ENCODE results near the gene SDSL. TPM values are rescaled to one million over a fixed set of nuclear protein-coding genes. Genes with fewer than 3 reads are reported as not detected.

The SDSL gene
- total and polyA plus RNA-seq, 7 donors, result 0.82 to 33.0 (median 1.9) TPM

DNA sequence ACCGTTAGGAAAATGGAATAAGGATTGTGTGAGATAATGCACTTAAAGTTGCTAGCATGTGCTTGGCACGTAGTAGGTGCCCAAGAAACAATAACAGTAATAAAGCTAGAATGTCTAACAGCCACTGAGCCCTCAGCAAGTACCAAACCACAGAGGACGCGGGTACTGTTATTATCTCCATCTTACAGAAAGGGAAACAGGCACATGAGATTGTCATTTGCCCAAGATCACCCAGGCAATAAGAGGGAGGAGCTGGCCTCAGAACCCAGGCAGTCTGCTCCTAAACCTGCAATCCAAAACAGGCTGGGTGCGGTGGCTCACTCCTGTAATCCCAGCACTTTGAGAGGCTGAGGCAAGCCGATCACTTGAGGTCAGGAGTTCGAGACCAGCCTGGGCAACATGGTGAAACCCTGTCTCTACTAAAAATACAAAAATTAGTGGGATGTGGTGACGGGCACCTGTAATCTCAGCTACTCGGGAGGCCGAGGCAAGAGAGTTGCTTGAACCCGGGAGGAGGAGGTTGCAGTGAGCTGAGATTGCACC, 13.4 kb upstream of the SDSL start:
- Histone ChIP-seq H3K27ac (no peak overlapping the region), H3K9me3 (no peaks in the 10 kb centered on the region), H3K4me3 (no peak overlapping the region), H3K27me3 (peaks cover 0 to 12% (median 0%) of the 10 kb centered on the region in 3 donors), H3K36me3 (no peaks in the 10 kb centered on the region), H3K4me1 (no peaks in the 10 kb centered on the region)
- no peak for DNase-seq
- intact Hi-C loops (cut with DNase I), result no loop called here
- 87 to 93% methylated on average over 11 of the region's 11 CpGs for WGBS, 2 donors
- TF ChIP-seq POLR2A (IDR thresholded peaks at IDR 0.05), result no peak
- TF ChIP-seq EP300 (IDR thresholded peaks at IDR 0.05), result no peak
- TF ChIP-seq, protein P1, sequence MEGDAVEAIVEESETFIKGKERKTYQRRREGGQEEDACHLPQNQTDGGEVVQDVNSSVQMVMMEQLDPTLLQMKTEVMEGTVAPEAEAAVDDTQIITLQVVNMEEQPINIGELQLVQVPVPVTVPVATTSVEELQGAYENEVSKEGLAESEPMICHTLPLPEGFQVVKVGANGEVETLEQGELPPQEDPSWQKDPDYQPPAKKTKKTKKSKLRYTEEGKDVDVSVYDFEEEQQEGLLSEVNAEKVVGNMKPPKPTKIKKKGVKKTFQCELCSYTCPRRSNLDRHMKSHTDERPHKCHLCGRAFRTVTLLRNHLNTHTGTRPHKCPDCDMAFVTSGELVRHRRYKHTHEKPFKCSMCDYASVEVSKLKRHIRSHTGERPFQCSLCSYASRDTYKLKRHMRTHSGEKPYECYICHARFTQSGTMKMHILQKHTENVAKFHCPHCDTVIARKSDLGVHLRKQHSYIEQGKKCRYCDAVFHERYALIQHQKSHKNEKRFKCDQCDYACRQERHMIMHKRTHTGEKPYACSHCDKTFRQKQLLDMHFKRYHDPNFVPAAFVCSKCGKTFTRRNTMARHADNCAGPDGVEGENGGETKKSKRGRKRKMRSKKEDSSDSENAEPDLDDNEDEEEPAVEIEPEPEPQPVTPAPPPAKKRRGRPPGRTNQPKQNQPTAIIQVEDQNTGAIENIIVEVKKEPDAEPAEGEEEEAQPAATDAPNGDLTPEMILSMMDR (IDR thresholded peaks at IDR 0.05), result no peak

- DNase-seq, result no peak
- 66 to 80% methylated on average over 9 of the region's 9 CpGs for WGBS, 2 donors
- H3K4me1 ChIP-seq, result no peaks in the 10 kb centered on the region
- TF ChIP-seq POLR2AphosphoS5 (IDR thresholded peaks at IDR 0.05), result no peak
- no peak for TF ChIP-seq POLR2A (IDR thresholded peaks at IDR 0.05)
- no peak for TF ChIP-seq EP300 (IDR thresholded peaks at IDR 0.05)
- TF ChIP-seq, protein P1 (IDR thresholded peaks at IDR 0.05), result no peak
- H3K27me3 ChIP-seq, result peaks cover 0 to 8% (median 0%) of the 10 kb centered on the region in 3 donors
- no peaks in the 10 kb centered on the region for H3K36me3 ChIP-seq
- H3K9me3 ChIP-seq, result no peaks in the 10 kb centered on the region
- H3K27ac ChIP-seq, result no peak overlapping the region
- intact Hi-C loops (cut with DNase I), result no loop called here
- no peak overlapping the region for H3K4me3 ChIP-seq
Observed at GRCh38 chr12:113409462-113410124, 12.6 kb upstream of the SDSL start.

DNA sequence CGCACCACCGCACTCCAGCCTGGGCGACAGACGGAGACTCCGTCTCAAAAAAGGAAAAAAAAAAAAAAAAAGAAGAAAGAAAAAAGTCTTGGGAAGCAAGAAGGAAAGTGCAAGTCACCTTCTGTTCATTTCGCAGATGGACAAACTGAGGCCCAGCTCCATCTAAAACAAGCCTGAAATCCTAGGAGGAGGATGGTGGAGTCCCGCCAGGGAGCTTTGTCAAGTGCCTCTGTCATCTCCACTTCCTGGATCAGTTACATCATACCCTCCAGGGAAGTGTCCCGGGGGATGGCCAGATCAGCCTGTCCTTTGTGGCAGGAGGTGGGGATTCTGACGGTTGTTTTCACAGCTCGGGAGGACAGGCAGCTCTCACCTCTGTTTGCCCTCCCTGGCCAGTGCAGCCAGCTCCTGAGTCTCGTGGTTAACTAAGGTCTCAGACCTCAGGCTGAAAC, 8.7 kb upstream of the SDSL start:
- Histone ChIP-seq H3K9me3 (no peaks in the 10 kb centered on the region), H3K36me3 (no peaks in the 10 kb centered on the region), H3K4me3 (no peak overlapping the region), H3K27me3 (peaks cover 0 to 12% (median 0%) of the 10 kb centered on the region in 3 donors), H3K4me1 (no peaks in the 10 kb centered on the region), H3K27ac (no peak overlapping the region)
- TF ChIP-seq, protein P1 (IDR thresholded peaks at IDR 0.05), result no peak
- TF ChIP-seq POLR2A (IDR thresholded peaks at IDR 0.05) (no peak), EP300 (IDR thresholded peaks at IDR 0.05) (no peak), POLR2AphosphoS5 (IDR thresholded peaks at IDR 0.05) (no peak)
- 60 to 70% methylated on average over 11 of the region's 11 CpGs for WGBS, 2 donors
- intact Hi-C loops (cut with DNase I), result no loop called here
- DNase-seq, result no peak

GRCh38 chr12:113414519-113415038, 7.6 kb upstream of the SDSL start:
- intact Hi-C loops (cut with DNase I), result no loop called here
- 87% methylated on average over 9 of the region's 9 CpGs for WGBS, 2 donors

More at GRCh38 chr12:113414519-113415038, 7.6 kb upstream of the SDSL start:
- Histone ChIP-seq H3K27ac (no peak overlapping the region), H3K9me3 (no peaks in the 10 kb centered on the region), H3K4me3 (no peak overlapping the region), H3K4me1 (no peaks in the 10 kb centered on the region), H3K36me3 (no peaks in the 10 kb centered on the region), H3K27me3 (peaks cover 0 to 12% (median 0%) of the 10 kb centered on the region in 3 donors)
- TF ChIP-seq, protein P1 (IDR thresholded peaks at IDR 0.05), result no peak
- TF ChIP-seq POLR2AphosphoS5 (IDR thresholded peaks at IDR 0.05) (no peak), EP300 (IDR thresholded peaks at IDR 0.05) (no peak), POLR2A (IDR thresholded peaks at IDR 0.05) (no peak)
- DNase-seq, result no peak

Data from sigmoid colon (tissue), 7 donors.